Measurements from ENCODE around the gene POP7.
"Not testable (repeated sequence)": the region's sequence is repeated elsewhere in the genome, so short reads cannot be mapped to it uniquely, and the experiment has no call there.

Gene POP7

DNA sequence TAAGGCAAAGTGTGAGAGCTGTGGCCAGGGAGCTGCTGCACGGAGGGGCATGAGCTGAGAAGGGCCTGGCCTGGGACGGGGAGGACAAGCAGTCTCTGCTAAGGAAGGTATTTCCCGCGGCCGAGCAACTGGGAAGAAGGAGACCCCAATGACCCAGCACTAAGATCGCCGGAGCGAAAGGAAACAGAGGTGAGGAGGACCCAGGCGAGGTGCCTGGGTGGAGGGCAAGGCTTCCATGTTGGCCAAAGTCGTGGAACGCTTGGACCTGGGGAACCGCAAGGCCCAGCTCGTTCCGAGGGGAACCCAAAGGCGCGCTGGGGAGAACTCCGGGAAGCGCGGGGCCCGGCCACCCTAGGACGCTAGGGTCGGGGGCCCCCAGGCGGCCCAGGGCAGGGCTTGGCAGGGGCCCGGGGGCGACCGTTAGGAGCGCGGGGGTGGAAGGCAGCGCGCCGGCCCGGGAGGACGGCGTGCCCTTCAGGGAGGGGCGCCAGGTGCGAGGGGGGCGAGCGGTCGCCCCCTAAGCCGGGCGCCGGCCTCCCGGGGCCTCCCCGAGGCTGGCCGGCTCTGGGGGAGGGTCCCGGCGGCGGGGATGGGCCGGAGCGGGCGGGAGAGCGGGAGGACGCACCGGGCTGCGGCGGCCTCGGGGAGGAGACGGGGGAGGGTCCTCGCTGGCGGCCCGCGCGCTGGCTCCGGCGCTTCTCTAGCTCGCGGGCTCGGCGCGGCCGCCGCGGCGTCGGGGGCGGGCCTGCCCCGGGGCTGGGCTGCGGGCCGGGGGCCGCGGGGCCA, 12.4 kb upstream of the POP7 start:
- no peak for DNase-seq

GRCh38 chr7:100694098-100694745, 11.7 kb upstream of the POP7 start, which contains the start of gene GIGYF1:
Gene GIGYF1, minus strand, starts transcription at chr7:100694250. Its CDS starts 6,012 bp downstream, at chr7:100688238.
- no peak for DNase-seq

DNA sequence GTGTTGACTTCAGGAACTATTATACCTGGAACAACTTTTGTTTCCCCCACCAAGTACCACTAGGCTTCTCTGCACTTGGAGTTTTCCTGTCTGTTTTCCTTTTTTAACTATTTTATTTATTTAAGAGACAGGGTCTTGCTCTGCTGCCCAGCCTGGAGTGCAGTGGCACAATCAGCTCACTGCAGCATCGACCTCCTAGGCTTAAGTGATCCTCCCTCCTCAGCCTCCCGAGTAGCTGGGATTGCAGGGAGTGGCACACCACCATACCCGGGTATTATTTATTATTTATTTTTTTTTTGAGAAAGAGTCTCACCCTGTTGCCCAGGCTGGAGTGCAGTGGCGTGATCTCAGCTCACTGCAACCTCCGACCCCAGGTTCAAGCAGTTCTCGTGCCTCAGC, 9.8 kb upstream of the POP7 start:
- DNase-seq, result no peak

DNA sequence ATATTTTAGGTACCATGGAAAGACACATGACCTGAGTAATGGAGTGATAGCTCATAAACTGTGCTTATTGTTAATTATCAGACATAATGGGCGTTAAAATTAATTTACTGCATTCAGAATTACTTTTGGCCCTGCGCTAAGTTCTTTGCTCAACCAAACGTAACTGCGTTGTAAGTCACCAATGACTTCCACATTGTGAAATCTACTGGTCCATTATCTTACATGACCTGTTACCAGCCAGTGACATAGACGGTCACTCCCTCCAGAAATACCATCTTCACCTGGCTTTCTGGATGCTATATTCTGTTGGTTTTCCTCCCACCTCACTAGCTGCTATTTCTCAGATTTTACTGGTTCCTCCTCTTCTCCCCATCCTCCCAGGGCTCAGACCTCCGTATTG, 6.9 kb upstream of the POP7 start:
- no peak for DNase-seq

DNA sequence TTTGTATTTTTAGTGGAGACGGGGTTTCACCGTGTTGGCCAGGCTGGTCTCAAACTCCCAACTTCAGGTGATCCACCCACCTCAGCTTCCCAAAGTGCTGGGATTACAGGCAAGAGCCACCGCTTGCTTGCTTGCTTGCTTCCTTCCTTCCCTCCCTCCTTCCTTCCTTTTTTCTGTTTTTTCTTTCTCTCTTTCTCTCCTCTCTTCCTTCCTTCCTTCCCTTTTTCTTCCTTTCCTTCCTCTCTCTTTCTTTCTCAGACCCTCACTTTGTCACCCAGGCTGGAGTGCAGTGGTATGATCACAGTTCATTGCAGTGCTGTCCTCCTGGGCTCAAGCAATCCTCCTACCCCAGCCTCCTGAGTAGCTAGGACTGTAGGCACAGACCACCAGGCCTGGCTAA, 4.8 kb upstream of the POP7 start:
- DNase-seq, result not testable (repeated sequence)

DNA sequence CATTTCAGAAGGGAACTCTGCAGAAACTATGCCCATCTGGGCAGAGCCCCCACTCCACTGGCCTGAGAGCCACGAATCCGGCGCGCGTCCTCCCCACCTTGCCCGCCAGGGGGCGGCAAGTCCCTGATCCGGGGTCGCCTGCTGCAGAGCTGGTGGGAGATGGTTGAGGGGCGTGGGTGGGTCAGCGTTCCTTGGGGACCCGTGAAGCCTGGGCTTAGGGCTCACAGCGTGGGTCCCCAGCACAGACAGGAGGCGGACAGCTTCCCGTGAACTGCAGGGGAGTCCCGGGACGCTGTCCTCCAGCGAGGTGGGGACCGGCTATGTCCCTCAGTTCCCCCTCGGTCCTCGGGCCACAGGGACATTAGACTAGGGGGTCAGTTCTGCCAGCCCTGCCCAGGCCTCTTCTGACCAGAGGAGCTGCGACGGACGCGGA, 585 bp upstream of the POP7 start:
- DNase-seq, result no peak

DNA sequence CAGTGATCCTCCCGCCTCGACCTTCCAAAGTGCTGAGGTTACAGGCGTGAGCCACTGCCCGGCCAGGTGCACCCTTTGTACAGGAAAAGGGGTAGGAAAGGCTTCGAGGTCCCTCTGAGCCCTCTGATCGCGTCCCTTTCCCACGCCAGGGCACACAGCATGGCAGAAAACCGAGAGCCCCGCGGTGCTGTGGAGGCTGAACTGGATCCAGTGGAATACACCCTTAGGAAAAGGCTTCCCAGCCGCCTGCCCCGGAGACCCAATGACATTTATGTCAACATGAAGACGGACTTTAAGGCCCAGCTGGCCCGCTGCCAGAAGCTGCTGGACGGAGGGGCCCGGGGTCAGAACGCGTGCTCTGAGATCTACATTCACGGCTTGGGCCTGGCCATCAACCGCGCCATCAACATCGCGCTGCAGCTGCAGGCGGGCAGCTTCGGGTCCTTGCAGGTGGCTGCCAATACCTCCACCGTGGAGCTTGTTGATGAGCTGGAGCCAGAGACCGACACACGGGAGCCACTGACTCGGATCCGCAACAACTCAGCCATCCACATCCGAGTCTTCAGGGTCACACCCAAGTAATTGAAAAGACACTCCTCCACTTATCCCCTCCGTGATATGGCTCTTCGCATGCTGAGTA, 871 bp downstream of the POP7 start:
- no peak for DNase-seq

- DNase-seq, result no peak
Measured at GRCh38 chr7:100708395-100708794, 2.5 kb downstream of the POP7 start.

GRCh38 chr7:100710452-100710851, 4.5 kb downstream of the POP7 start:
- DNase-seq, result no peak

- no peak for DNase-seq
Measured at GRCh38 chr7:100711369-100711768, 5.4 kb downstream of the POP7 start.

DNA sequence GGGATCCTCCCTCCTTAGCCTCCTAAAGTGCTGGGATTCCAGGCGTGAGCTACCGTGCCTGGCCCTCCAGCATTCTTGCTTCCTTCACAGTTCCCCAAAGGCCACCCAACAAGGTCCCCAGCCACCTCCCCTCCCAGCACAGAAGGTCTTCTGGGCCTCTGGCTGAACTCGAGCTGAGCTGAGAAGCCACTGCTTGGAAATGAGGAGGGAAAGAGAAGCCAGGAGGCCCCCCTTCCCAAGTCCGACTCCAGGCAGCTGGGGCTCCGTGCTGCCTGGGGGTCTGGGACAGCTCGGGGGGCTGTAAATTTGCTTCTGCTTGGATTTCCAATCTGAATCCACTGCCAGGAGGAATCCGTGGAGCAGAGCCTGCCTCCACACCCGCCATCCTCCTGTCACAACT, 8.8 kb downstream of the POP7 start:
- no peak for DNase-seq

GRCh38 chr7:100717073-100717472, 11.2 kb downstream of the POP7 start:
- DNase-seq, result not testable (repeated sequence)

GRCh38 chr7:100719523-100720278, 13.8 kb downstream of the POP7 start:
- no peak for DNase-seq

- DNase-seq, result no peak
Measured at GRCh38 chr7:100720279-100720670, 14.4 kb downstream of the POP7 start, which contains the start of gene EPO. Gene EPO, plus strand, starts transcription at chr7:100720468. Its CDS starts 513 bp downstream, at chr7:100720981.

GRCh38 chr7:100720671-100721504, 15.0 kb downstream of the POP7 start:
- DNase-seq, result no peak

DNA sequence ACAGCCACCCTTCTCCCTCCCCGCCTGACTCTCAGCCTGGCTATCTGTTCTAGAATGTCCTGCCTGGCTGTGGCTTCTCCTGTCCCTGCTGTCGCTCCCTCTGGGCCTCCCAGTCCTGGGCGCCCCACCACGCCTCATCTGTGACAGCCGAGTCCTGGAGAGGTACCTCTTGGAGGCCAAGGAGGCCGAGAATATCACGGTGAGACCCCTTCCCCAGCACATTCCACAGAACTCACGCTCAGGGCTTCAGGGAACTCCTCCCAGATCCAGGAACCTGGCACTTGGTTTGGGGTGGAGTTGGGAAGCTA, 15.5 kb downstream of the POP7 start:
- DNase-seq, result no peak

DNA sequence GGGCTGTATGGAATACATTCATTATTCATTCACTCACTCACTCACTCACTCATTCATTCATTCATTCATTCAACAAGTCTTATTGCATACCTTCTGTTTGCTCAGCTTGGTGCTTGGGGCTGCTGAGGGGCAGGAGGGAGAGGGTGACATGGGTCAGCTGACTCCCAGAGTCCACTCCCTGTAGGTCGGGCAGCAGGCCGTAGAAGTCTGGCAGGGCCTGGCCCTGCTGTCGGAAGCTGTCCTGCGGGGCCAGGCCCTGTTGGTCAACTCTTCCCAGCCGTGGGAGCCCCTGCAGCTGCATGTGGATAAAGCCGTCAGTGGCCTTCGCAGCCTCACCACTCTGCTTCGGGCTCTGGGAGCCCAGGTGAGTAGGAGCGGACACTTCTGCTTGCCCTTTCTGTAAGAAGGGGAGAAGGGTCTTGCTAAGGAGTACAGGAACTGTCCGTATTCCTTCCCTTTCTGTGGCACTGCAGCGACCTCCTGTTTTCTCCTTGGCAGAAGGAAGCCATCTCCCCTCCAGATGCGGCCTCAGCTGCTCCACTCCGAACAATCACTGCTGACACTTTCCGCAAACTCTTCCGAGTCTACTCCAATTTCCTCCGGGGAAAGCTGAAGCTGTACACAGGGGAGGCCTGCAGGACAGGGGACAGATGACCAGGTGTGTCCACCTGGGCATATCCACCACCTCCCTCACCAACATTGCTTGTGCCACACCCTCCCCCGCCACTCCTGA, 16.7 kb downstream of the POP7 start:
- DNase-seq, result no peak

- no peak for DNase-seq
Measured at GRCh38 chr7:100723732-100724275, 17.9 kb downstream of the POP7 start.

DNA sequence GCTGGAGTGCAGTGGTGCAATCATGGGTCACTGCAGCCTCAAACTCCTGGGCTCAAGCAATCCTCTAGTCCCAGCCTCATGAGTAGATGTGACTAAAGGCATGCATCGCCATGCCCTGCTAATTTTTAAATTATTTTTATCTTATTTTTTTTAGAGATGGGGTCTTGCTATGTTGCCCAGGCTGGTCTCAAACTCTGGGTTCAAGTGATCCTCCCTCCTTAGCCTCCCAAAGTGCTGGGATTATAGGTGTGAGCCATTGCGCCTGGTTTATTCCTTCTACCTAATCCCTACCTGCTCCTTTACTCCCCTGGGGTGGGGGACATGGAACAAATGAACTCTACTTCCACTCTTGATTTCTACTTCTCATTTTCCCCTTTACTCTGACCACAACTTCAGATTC, 18.4 kb downstream of the POP7 start:
- DNase-seq, result not testable (repeated sequence)

DNA sequence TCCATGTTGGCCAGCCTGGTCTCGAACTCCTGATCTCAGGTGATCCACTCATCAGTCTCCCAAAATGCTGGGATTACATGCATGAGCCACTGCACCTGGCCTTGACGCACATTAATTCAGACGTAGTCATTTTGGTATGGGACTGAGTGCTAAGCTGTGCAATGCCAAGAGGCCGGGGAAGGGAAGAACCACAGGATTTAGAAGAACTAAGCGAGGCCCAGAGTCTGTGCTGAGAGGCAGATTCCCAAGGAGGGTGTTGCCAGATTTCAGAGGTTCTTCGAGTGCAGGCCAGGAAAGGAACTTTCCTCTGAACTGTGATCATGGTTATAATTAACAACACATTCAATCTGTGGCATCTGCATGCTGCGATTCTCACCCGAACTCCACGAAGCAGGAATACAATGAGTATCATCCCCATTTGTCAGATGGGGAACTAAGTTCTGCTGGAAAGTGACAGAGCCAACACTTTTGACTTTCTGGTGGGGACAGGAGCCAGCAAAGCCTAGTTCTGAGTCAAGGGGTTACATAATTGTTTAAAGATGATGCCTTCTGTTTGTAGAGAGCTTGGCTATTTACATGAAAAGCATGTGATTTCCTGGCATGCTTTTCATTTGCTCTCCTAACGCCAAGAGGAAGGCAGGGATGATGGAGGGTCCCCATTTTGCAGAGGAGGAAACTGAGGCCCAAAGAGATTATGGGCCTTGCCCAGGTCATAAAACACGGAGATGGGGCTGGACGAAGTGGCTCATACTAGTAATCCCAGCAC, 21.3 kb downstream of the POP7 start:
- DNase-seq, result no peak

DNA sequence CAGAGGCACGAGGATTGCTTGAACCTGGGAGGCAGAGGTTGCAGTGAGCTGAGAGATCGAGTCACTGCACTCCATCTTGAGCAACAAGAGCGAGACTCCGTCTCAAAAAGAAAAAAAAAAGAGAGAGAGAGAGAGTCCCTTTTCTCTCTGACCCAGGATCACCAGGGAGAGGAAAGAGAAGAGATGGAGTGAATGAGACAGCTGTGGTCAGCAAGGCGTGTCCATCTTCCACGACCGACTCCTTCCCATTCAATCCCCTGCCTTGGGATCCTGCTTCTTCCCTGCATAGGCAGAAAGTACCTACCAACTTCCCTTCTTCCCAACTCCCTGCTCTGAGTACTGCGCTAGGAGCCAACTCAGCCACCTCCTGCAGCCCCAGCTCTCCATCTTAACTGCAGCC, 22.3 kb downstream of the POP7 start:
- no peak for DNase-seq

All from NCI-H187 treated with DMSO at 0.1 percent for 48 hours (cell line).